ENCODE results near the gene SPACA1. TPM values are rescaled to one million over a fixed set of nuclear protein-coding genes. Genes with fewer than 3 reads are reported as not detected.
"Not testable (repeated sequence)": the region's sequence is repeated elsewhere in the genome, so short reads cannot be mapped to it uniquely, and the experiment has no call there.

The SPACA1 gene
- total and polyA plus RNA-seq, 2 of the 4 experiments (the other 2 are of a cell fraction): not detected

DNA sequence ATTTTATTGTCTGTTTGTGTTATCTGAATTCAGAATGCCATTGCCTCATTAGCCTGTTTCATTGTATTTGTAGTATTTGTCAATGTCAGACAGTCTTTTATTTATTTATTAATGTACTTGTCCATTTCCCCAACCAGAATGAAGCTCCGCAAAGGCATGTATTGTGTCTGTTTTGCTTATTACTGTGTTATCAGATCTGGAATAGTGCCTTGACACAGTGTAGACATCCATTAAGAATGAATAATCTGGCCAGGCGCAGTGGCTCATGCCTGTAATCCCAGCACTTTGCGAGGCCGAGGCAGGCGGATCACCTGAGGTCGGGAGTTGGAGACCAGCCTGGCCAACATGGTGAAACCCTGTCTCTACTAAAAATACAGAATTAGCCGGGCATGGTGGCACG, 46.4 kb upstream of the SPACA1 start:
- H3K27me3 ChIP-seq (ENCODE audit: control insufficient read depth, insufficient read depth, low read length); dilution Hi-C loops (cut with HindIII; ENCODE audit: low sequenced_read_pairs, unreplicated experiment); H3K9ac ChIP-seq (ENCODE audit: low read depth, low read length); H3K4me1 ChIP-seq (ENCODE audit: control insufficient read depth, insufficient read depth, low read length); H2BK15ac ChIP-seq (ENCODE audit: low read depth, low read length); H3K23ac ChIP-seq (ENCODE audit: low read depth, low read length); H3K9me1 ChIP-seq (ENCODE audit: insufficient read depth, low read length); H2BK20ac ChIP-seq (ENCODE audit: low read depth, low read length); H2BK5ac ChIP-seq (ENCODE audit: low read depth, low read length, poor library complexity, severe bottlenecking); H4K91ac ChIP-seq (ENCODE audit: insufficient read depth, low read depth, low read length); H3K36me3 ChIP-seq (ENCODE audit: control insufficient read depth, insufficient read depth, low read length); H3K14ac ChIP-seq (replicated peaks; ENCODE audit: low read depth, low read length); H3K56ac ChIP-seq (ENCODE audit: extremely low read depth, insufficient read depth, low read length); H2AK5ac ChIP-seq (ENCODE audit: low read depth, low read length); H2AFZ ChIP-seq (replicated peaks; ENCODE audit: low read length, poor library complexity); H3K4ac ChIP-seq (ENCODE audit: low read depth, low read length); H3K9me3 ChIP-seq (ENCODE audit: control insufficient read depth, insufficient read depth, low read length); H3K27ac ChIP-seq (ENCODE audit: insufficient read depth, low read length); ATAC-seq (ENCODE audit: low read depth); H3K79me1 ChIP-seq (ENCODE audit: low read depth in 1 of 2, low read length in 2 of 2); POLR2A ChIA-PET (ENCODE audit: unreplicated experiment); in situ Hi-C loops (cut with MboI; ENCODE audit: low sequenced_read_pairs); H2AK9ac ChIP-seq (replicated peaks; ENCODE audit: low read depth, low read length, poor library complexity); H3K4me2 ChIP-seq (ENCODE audit: low read depth, low read length); intact Hi-C loops (cut with micrococcal nuclease); H4K5ac ChIP-seq (ENCODE audit: low read depth, low read length); CTCF ChIA-PET; DNase-seq; H3K4me3 ChIP-seq (ENCODE audit: insufficient read depth, low read depth, low read length); H2BK120ac ChIP-seq (ENCODE audit: low read depth, low read length); BruUV-seq (replicated peaks); H4K20me1 ChIP-seq (ENCODE audit: insufficient read depth, low read length); H4K8ac ChIP-seq (ENCODE audit: low read depth in 2 of 2, low read length in 2 of 2); H3K18ac ChIP-seq (ENCODE audit: low read depth, low read length): not testable (repeated sequence)
- WGBS, 2 experiments (ENCODE audit: extremely low coverage in 2 of 2, insufficient read length in 1 of 2): no CpG with 5 or more reads among the region's 8 CpGs
